ENCODE data around the gene COPS9.
A peak's percentile ranks its signal among the peaks of the same experiment; 100 is the strongest.

Gene COPS9

GRCh38 chr2:240146141-240146561 lies 10.0 kb upstream of the COPS9 start:
- Mint-ChIP-seq H3K4me1 (no peaks in the 10 kb centered on the region), H3K4me3 (no peak overlapping the region), H3K27ac (no peak overlapping the region), H3K27me3 (peaks cover 36% of the 10 kb centered on the region), H3K9me3 (peaks cover 11 to 15% of the 10 kb centered on the region in 2 donors)
- DNase-seq (no peak), ATAC-seq (no peak)

GRCh38 chr2:240145461-240145860 lies 9.4 kb upstream of the COPS9 start:
- H3K4me3 Mint-ChIP-seq = no peak overlapping the region

GRCh38 chr2:240144649-240145261 lies 8.7 kb upstream of the COPS9 start:
- Mint-ChIP-seq H3K4me1 (no peaks in the 10 kb centered on the region), H3K27ac (no peak overlapping the region), H3K4me3 (no peak overlapping the region), H3K27me3 (peaks cover 29% of the 10 kb centered on the region), H3K9me3 (peaks cover 11 to 15% of the 10 kb centered on the region in 2 donors)
- DNase-seq = no peak
- no peak for ATAC-seq

More at GRCh38 chr2:240145461-240145860, 9.4 kb upstream of the COPS9 start:
- Mint-ChIP-seq H3K4me1 (no peaks in the 10 kb centered on the region), H3K27ac (no peak overlapping the region), H3K27me3 (peaks cover 36% of the 10 kb centered on the region), H3K9me3 (peaks cover 11 to 15% of the 10 kb centered on the region in 2 donors)
- ATAC-seq = no peak
- no peak for DNase-seq

- Mint-ChIP-seq H3K4me1 (no peaks in the 10 kb centered on the region), H3K27ac (no peak overlapping the region)
Observed at GRCh38 chr2:240143801-240144648, 7.9 kb upstream of the COPS9 start.

GRCh38 chr2:240143276-240143675 lies 7.2 kb upstream of the COPS9 start:
- Mint-ChIP-seq H3K9me3 (peaks cover 11 to 15% of the 10 kb centered on the region in 2 donors), H3K27ac (no peak overlapping the region), H3K4me1 (no peaks in the 10 kb centered on the region), H3K27me3 (peaks cover 17% of the 10 kb centered on the region), H3K4me3 (no peak overlapping the region)
- ATAC-seq = peak; percentile 2
- DNase-seq = no peak

More at GRCh38 chr2:240143801-240144648, 7.9 kb upstream of the COPS9 start:
- ATAC-seq (peak; percentile 89), DNase-seq (peak; percentile 78 to 86)
- H3K9me3 Mint-ChIP-seq = peaks cover 11 to 15% of the 10 kb centered on the region in 2 donors
- H3K27me3 Mint-ChIP-seq = peaks cover 22% of the 10 kb centered on the region
- no peak overlapping the region for H3K4me3 Mint-ChIP-seq

GRCh38 chr2:240142859-240143258 lies 6.8 kb upstream of the COPS9 start:
- H3K4me3 Mint-ChIP-seq = no peak overlapping the region
- H3K27me3 Mint-ChIP-seq = peaks cover 13% of the 10 kb centered on the region
- peaks cover 11 to 12% of the 10 kb centered on the region in 2 donors for H3K9me3 Mint-ChIP-seq
- DNase-seq (no peak), ATAC-seq (no peak)
- no peaks in the 10 kb centered on the region for H3K4me1 Mint-ChIP-seq
- peak overlapping the region in 1 of 2 donors; percentile 89 for H3K27ac Mint-ChIP-seq

- peaks cover 13% of the 10 kb centered on the region for H3K27me3 Mint-ChIP-seq
- no peak overlapping the region for H3K4me3 Mint-ChIP-seq
- H3K4me1 Mint-ChIP-seq = peaks cover 2% of the 10 kb centered on the region
Observed at GRCh38 chr2:240142256-240142775, 6.2 kb upstream of the COPS9 start.

GRCh38 chr2:240141736-240142135 lies 5.6 kb upstream of the COPS9 start:
- H3K4me3 Mint-ChIP-seq = no peak overlapping the region
- no peak for ATAC-seq
- H3K4me1 Mint-ChIP-seq = peaks cover 7% of the 10 kb centered on the region
- no peak overlapping the region for H3K27ac Mint-ChIP-seq
- H3K27me3 Mint-ChIP-seq = peaks cover 13% of the 10 kb centered on the region
- H3K9me3 Mint-ChIP-seq = peaks cover 0 to 1% of the 10 kb centered on the region in 2 donors
- DNase-seq = no peak

More at GRCh38 chr2:240142256-240142775, 6.2 kb upstream of the COPS9 start:
- DNase-seq = no peak
- Mint-ChIP-seq H3K9me3 (peaks cover 5 to 7% of the 10 kb centered on the region in 2 donors), H3K27ac (no peak overlapping the region)
- no peak for ATAC-seq

- DNase-seq (no peak), ATAC-seq (no peak)
- Mint-ChIP-seq H3K27ac (no peak overlapping the region), H3K9me3 (no peaks in the 10 kb centered on the region), H3K4me3 (no peak overlapping the region), H3K27me3 (peaks cover 13% of the 10 kb centered on the region), H3K4me1 (peaks cover 14% of the 10 kb centered on the region)
Observed at GRCh38 chr2:240140920-240141319, 4.8 kb upstream of the COPS9 start.

GRCh38 chr2:240140511-240140910 lies 4.4 kb upstream of the COPS9 start, which contains the start of gene OTOS:
Gene OTOS, minus strand, starts transcription at chr2:240140658. Its CDS starts 332 bp downstream, at chr2:240140326.
- Mint-ChIP-seq H3K27ac (no peak within 1 kb of the TSS), H3K4me1 (peaks cover 18% of the 10 kb centered on the region), H3K27me3 (peaks cover 13% of the 10 kb centered on the region), H3K4me3 (no peak within 1 kb of the TSS), H3K9me3 (no peaks in the 10 kb centered on the region)
- ATAC-seq (no peak), DNase-seq (no peak)

- no peak for ATAC-seq
- peaks cover 25% of the 10 kb centered on the region for H3K4me1 Mint-ChIP-seq
- peaks cover 9% of the 10 kb centered on the region for H3K27me3 Mint-ChIP-seq
- no peak for DNase-seq
- H3K27ac Mint-ChIP-seq = no peak overlapping the region
- no peaks in the 10 kb centered on the region for H3K9me3 Mint-ChIP-seq
- H3K4me3 Mint-ChIP-seq = no peak overlapping the region
Observed at GRCh38 chr2:240139666-240140393, 3.7 kb upstream of the COPS9 start.

- no peak overlapping the region for H3K4me3 Mint-ChIP-seq
- H3K27me3 Mint-ChIP-seq = peaks cover 1% of the 10 kb centered on the region
- H3K27ac Mint-ChIP-seq = no peak overlapping the region
- ATAC-seq (no peak), DNase-seq (no peak)
- no peaks in the 10 kb centered on the region for H3K9me3 Mint-ChIP-seq
- peaks cover 33% of the 10 kb centered on the region for H3K4me1 Mint-ChIP-seq
Observed at GRCh38 chr2:240139011-240139441, 2.9 kb upstream of the COPS9 start.

GRCh38 chr2:240138254-240138984 lies 2.3 kb upstream of the COPS9 start:
- Mint-ChIP-seq H3K4me3 (no peak overlapping the region), H3K27me3 (no peaks in the 10 kb centered on the region), H3K9me3 (no peaks in the 10 kb centered on the region), H3K4me1 (peaks cover 37% of the 10 kb centered on the region), H3K27ac (no peak overlapping the region)
- no peak for ATAC-seq
- DNase-seq = no peak

GRCh38 chr2:240137596-240138253 lies 1.6 kb upstream of the COPS9 start:
- Mint-ChIP-seq H3K27ac (no peak overlapping the region), H3K4me1 (peaks cover 44% of the 10 kb centered on the region), H3K4me3 (peak overlapping the region in 1 of 2 donors; percentile 99), H3K27me3 (no peaks in the 10 kb centered on the region), H3K9me3 (no peaks in the 10 kb centered on the region)
- DNase-seq = no peak
- no peak for ATAC-seq
